ENCODE measurements around the gene RAB7B. TPM values are rescaled to one million over a fixed set of nuclear protein-coding genes. Genes with fewer than 3 reads are reported as not detected.

Gene RAB7B
- total and polyA plus RNA-seq, 2 donors from 2014 or later = 0.73 to 2.0 TPM

GRCh38 chr1:206035027-206035426 lies 31.8 kb upstream of the RAB7B start:
- Histone ChIP-seq H3K27ac (ENCODE audit: low read depth in 2 of 2, low read length in 2 of 2) (no peak overlapping the region), H3K36me3 (ENCODE audit: control insufficient read depth in 2 of 3, insufficient read depth in 3 of 3, low read length in 3 of 3) (no peaks in the 10 kb centered on the region), H3K27me3 (ENCODE audit: control insufficient read depth, insufficient read depth, low read length) (no peaks in the 10 kb centered on the region), H3K9ac (ENCODE audit: low read length in 3 of 3) (no peak overlapping the region), H3K4me3 (ENCODE audit: low read length in 3 of 3) (no peak overlapping the region), H3K9me3 (ENCODE audit: control insufficient read depth in 2 of 3, insufficient read depth in 1 of 3, low read length in 3 of 3) (no peaks in the 10 kb centered on the region), H3K4me1 (ENCODE audit: control insufficient read depth in 2 of 3, insufficient read depth in 2 of 3, low read depth in 1 of 3, low read length in 3 of 3) (peaks cover 0 to 4% (median 0%) of the 10 kb centered on the region in 3 donors)
- intact Hi-C loops (cut with DNase I) = no loop called here
- no peak for TF ChIP-seq CTCF (IDR thresholded peaks at IDR 0.05; ENCODE audit: borderline replicate concordance, extremely low read depth, insufficient read depth)
- DNase-seq (no peak), FAIRE-seq (no peak)

GRCh38 chr1:206032380-206033140 lies 29.4 kb upstream of the RAB7B start:
- TF ChIP-seq CTCF (IDR thresholded peaks at IDR 0.05; ENCODE audit: borderline replicate concordance, extremely low read depth, insufficient read depth) = no peak
- Histone ChIP-seq H3K9me3 (ENCODE audit: control insufficient read depth in 2 of 3, insufficient read depth in 1 of 3, low read length in 3 of 3) (no peaks in the 10 kb centered on the region), H3K9ac (ENCODE audit: low read length in 3 of 3) (no peak overlapping the region), H3K4me1 (ENCODE audit: control insufficient read depth in 2 of 3, insufficient read depth in 2 of 3, low read depth in 1 of 3, low read length in 3 of 3) (peaks cover 0 to 4% (median 3%) of the 10 kb centered on the region in 3 donors), H3K4me3 (ENCODE audit: low read length in 3 of 3) (no peak overlapping the region), H3K27ac (ENCODE audit: low read depth in 2 of 2, low read length in 2 of 2) (no peak overlapping the region), H3K36me3 (ENCODE audit: control insufficient read depth in 2 of 3, insufficient read depth in 3 of 3, low read length in 3 of 3) (no peaks in the 10 kb centered on the region), H3K27me3 (ENCODE audit: control insufficient read depth, insufficient read depth, low read length) (no peaks in the 10 kb centered on the region)
- DNase-seq = no peak
- intact Hi-C loops (cut with DNase I) = no loop called here
- no peak for FAIRE-seq

DNA sequence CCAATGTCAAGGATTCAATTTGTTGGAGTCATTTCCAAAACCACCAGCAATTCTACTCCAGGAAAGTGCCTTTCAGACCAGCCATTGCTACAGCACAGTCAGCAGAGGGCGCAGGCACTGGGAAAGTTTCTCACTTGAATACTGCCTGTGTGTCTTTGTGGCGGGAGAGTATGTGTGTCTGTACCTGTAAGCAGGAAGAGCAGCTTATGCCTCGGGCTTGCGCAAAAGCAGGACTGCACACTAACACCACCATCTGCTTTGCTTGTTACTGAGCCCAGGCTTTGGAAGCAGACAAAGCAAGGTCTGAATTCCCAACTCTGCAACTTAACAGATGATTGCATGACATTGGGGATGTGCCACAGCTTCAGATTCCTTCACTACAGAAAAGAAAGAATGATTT lies 27.5 kb upstream of the RAB7B start:
- TF ChIP-seq CTCF (IDR thresholded peaks at IDR 0.05; ENCODE audit: borderline replicate concordance, extremely low read depth, insufficient read depth) = peak; percentile 85
- Histone ChIP-seq H3K36me3 (ENCODE audit: control insufficient read depth in 2 of 3, insufficient read depth in 3 of 3, low read length in 3 of 3) (no peaks in the 10 kb centered on the region), H3K4me3 (ENCODE audit: low read length in 3 of 3) (no peak overlapping the region), H3K27me3 (ENCODE audit: control insufficient read depth, insufficient read depth, low read length) (no peaks in the 10 kb centered on the region), H3K4me1 (ENCODE audit: control insufficient read depth in 2 of 3, insufficient read depth in 2 of 3, low read depth in 1 of 3, low read length in 3 of 3) (peaks cover 0 to 4% (median 3%) of the 10 kb centered on the region in 3 donors), H3K9ac (ENCODE audit: low read length in 3 of 3) (no peak overlapping the region), H3K9me3 (ENCODE audit: control insufficient read depth in 2 of 3, insufficient read depth in 1 of 3, low read length in 3 of 3) (no peaks in the 10 kb centered on the region), H3K27ac (ENCODE audit: low read depth in 2 of 2, low read length in 2 of 2) (no peak overlapping the region)
- peak; percentile 75 to 87 (median 84) for DNase-seq
- intact Hi-C loops (cut with DNase I) = no loop called here
- FAIRE-seq = no peak

Data from kidney (tissue), 14 donors.